ENCODE data around the gene STK11IP. TPM values are rescaled to one million over a fixed set of nuclear protein-coding genes. Genes with fewer than 3 reads are reported as not detected.
A peak's percentile ranks its signal among the peaks of the same experiment; 100 is the strongest.
"Not testable (repeated sequence)": the region's sequence is repeated elsewhere in the genome, so short reads cannot be mapped to it uniquely, and the experiment has no call there.

STK11IP gene
- total RNA-seq, 1 donor from 2014 or later, result 58.5 TPM

- intact Hi-C loops (cut with DNase I), result loop anchor here (5.0 kb wide), 1 partner anchor 100 kb away; the partner anchor contains the start of genes CHPF and TMEM198
- ATAC-seq (peak; percentile 9), DNase-seq (ENCODE audit: low spot score) (no peak)
These were observed 44.4 kb downstream of the STK11IP start for GRCh38 chr2:219642069-219642454.

- DNase-seq (ENCODE audit: low spot score) (peak; percentile 99), ATAC-seq (peak; percentile 96)
- intact Hi-C loops (cut with DNase I), result loop anchor here (5.0 kb wide), 1 partner anchor 100 kb away; the partner anchor contains the start of genes CHPF and TMEM198
These were observed 44.9 kb downstream of the STK11IP start for GRCh38 chr2:219642465-219643083.

DNA sequence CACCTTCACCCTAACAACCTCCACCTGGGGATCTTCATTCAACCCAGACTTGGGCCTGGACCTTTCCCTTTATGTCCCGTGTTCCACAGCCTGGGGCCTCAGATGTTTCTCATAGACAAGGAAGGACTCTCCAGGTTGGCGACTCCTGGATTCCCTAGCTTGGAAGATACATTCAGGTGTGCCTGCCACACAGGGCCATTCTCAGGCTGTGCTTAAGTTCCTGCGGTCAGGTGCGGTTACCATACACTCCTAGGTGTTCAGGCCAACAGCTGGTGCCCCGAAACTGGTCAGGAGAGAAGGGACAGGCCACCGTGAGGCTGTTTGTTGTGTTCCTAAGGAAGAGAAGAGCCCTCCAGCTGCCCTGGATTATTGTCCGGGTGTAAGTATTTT, 45.4 kb downstream of the STK11IP start:
- no peak for DNase-seq (ENCODE audit: low spot score)

DNA sequence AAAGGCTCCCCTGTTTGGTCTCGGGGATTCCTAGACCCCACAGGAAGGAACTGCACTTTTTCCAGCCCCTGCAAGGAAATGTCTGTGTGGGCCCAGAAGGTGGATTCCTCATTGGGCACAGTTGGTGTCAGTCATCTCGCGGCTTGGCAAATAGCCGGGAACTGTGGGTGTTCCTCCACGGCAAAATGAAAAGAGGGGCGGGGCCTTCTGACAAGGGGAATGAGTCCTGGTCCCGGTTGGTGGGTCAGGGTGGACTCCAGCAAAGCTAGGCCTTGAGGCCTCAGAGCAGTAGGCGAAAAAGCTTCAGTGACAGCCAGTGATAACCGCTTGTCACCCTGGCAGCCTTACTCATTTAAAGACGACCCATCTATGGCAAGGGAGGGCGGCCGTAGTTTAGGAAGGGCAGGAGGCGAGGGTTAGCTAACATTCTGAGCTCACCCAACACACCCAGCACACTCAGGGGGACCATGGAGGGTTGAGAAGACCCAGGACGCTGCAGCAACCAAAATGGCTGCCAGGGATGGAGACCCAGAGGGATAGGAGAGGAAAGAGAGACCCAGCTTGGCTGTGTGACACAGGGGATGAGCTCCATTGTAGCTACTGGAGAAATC, 46.2 kb downstream of the STK11IP start:
- ATAC-seq (no peak), DNase-seq (ENCODE audit: low spot score) (no peak)
- intact Hi-C loops (cut with DNase I), result loop anchor here (5.0 kb wide), 1 partner anchor 102 kb away; the partner anchor contains the start of genes CHPF and TMEM198

More for the DNA sequence above, 45.4 kb downstream of the STK11IP start:
- intact Hi-C loops (cut with DNase I), result loop anchor here (5.0 kb wide), 1 partner anchor 101 kb away; the partner anchor contains the start of genes CHPF and TMEM198
- no peak for ATAC-seq

- DNase-seq (ENCODE audit: low spot score) (no peak), ATAC-seq (no peak)
- intact Hi-C loops (cut with DNase I), result loop anchor here (5.0 kb wide), 1 partner anchor 103 kb away; the partner anchor contains the start of genes CHPF and TMEM198
These were observed 47.3 kb downstream of the STK11IP start for GRCh38 chr2:219644801-219645480.

DNA sequence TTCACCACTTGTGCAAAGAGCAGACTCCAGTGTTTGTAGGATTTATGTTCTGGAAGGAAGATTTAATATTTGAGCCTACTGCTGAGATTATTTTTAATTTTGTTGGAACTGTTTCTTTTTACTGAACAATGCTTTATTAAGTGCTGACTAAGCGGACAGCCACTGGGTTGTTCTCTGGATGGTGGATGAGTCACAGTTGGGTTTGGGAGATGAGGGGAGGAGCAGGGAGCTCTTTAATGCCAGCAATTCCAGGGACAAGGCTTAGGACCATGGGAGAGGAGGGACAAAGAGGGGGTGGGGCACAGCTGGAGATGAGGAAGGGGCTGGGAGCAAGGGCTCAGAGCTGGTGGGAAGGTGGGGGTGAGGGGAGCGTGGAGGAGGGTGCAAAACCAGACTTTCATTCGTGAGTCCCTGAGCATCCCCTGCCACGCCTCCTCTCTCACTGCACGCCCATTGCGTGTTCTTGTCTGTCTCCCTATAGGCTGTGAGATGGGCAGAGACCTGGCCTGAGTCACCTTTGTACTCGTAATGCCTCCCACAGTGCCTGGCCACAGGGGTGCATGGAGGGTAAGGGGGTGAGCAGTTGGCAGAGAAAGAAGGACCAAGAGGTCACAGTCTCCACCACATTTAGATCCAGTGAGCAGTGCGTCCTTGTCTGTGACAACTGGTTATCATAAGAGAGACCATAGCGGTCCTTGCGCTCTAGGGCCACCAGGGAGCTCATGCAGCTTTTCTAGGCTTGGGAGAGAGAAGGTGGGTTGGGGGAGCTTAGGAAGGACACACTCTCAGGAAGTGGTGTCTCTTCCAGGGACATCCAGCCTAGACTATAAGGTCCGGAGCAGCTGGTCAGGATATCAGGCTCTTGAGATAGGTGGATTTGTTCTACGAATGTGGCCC, 48.2 kb downstream of the STK11IP start:
- ATAC-seq (no peak), DNase-seq (ENCODE audit: low spot score) (no peak)
- intact Hi-C loops (cut with DNase I), result no loop called here

DNA sequence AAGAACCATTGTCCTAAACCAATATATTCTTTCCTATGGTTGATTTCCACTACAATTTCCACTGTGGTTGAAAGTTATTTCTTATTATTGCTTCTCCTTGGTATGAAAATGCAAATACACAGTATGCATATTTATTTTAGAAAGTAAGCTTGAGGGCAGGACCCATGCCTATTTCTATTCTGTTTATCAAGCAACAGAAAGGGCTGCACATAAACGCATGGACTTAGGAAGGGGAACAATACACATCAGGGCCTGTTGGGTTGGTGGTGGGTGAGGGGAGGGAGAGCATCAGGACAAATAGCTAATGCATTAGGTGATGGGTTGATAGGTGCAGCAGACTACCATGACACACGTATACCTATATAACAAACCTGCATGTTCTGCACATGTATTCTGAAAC, 50.5 kb downstream of the STK11IP start:
- ATAC-seq (no peak), DNase-seq (ENCODE audit: low spot score) (no peak)
- intact Hi-C loops (cut with DNase I), result no loop called here

DNA sequence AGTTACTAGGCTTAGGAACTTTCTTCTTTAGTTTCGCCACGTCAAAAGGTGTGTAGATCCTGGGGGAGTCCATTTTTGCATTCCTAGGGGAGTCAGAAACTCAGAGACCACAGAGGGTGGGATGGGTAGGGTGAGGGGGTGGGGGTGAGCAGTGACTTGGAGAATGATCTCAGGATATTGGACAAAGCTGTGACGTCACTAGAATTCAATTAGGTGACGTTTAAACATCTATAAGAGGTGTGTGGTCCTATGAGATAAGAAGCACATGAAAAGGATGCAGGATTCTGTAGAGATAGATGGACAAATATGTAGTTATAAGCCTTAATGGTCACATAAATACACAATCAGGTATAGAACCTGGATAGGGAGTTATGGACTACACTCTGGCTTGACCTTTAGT, 51.3 kb downstream of the STK11IP start:
- intact Hi-C loops (cut with DNase I), result no loop called here
- DNase-seq (ENCODE audit: low spot score) (no peak), ATAC-seq (no peak)

DNA sequence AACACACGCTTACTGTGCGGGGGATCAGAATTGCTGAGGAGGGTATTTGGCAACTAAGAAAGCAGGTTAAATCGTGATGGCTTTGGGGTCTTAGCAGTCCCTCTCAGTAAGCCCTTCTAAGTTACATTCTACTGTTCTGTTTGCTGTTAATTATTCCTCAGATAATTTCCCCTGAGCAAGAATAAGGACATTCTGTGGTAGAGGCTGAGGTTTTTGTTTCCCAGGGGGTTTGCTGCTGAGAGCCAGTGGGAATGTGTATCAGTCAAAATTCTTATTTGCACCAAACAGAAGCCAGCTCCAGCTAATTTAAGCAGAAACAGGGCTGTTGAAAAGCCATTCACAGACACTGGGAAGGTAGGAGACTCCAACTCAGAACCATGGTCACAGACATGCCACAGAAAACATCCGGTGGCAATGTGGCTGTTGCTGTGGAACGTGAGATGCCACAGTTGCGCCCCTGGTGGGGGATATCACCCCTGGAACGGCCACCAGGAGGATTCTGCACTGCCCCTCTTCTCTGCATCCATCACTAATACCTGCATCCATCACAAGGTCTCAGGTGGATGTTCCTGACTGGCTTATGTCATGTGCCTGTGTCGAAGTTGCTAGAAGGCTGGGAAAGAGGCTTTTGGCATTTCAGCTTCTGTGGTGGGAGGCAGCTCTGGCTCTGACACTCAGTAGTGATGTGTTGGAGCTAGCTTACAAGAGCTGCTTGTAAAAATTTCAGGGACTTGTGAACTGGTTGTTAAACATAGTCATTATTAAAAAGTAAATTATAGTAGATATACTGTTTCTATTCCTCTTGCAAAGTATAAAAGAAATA, 53.0 kb downstream of the STK11IP start:
- ATAC-seq (no peak), DNase-seq (ENCODE audit: low spot score) (no peak)
- intact Hi-C loops (cut with DNase I), result no loop called here

DNA sequence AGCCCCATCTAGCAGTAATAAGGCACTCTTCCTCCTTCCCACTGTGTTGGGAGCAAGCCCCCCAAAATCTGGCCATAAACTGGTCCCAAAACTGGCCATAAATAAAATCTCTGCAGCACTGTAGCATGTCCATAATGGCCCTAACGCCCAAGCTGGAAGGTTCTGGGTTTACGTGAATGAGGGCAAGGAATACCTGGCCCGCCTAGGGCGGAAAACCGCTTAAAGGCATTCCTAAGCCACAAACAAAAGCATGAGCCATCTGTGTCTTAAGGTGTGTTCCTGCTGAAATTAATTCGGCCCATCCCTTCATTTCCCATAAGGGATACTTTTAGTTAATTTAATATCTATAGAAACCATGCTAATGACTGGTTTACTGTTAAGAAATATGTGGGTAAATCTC, 54.0 kb downstream of the STK11IP start:
- intact Hi-C loops (cut with DNase I); ATAC-seq; DNase-seq (ENCODE audit: low spot score): not testable (repeated sequence)

- intact Hi-C loops (cut with DNase I), result no loop called here
- DNase-seq (ENCODE audit: low spot score), result no peak
- ATAC-seq, result no peak
These were observed 58.9 kb downstream of the STK11IP start for GRCh38 chr2:219656526-219656925.

GRCh38 chr2:219658196-219658846, 60.7 kb downstream of the STK11IP start:
- intact Hi-C loops (cut with DNase I), result no loop called here
- ATAC-seq (no peak), DNase-seq (ENCODE audit: low spot score) (no peak)

DNA sequence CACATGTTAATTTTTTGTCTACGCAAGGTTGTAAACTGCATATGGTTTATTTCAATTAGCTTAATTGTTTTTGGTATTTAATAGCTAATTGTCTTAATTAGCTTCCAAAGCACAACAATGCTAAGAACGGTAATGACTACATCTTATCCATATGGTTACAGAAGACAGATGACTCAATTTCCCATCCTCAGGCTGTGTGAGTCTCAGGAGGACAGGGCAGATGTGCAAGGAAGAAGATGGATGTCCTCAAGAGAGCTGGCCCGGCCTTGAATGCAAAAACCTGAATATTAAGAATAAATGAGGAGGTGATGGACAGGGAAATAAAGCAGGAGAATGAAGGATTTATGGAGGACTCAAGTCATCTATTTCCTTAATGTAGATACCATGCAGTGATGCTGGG, 61.2 kb downstream of the STK11IP start:
- no peak for DNase-seq (ENCODE audit: low spot score)
- intact Hi-C loops (cut with DNase I), result no loop called here

DNA sequence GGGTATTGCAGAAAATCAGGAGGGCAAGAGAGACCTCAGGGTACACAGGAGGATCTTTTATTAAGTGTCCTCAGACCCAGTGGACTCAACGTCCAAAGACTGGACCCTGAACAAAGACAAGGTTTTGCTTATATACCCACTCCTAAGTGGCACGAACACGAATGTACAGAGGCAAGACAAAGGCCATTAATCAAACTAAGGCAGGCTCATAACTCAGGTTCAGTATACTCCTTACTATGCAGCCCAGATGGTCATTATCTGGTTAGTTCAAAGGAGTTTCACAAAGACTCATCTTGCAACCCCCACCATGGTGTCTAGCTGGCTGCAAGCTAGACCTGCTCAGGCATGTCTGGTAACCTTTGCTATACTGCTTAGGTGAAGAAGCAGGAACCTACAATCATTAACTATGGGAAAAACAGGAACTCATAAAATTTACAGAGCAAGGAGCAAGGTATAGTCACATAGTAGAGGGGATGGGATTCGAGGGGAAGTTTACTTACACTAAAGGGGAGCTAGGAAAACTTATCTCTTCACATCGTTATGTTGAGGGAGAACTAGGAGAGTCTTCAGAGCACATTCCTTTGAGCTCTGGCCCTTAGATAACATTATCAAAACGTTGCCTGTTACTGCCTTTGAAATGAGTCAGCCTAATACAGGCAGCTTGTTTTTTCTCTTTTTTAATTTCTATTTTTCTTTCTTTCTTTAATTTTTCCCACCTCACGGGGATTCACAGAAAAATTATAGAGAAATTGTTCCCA, 63.7 kb downstream of the STK11IP start:
- intact Hi-C loops (cut with DNase I), result no loop called here
- DNase-seq (ENCODE audit: low spot score) (no peak), ATAC-seq (no peak)

More for the DNA sequence above, 61.2 kb downstream of the STK11IP start:
- ATAC-seq, result no peak

DNA sequence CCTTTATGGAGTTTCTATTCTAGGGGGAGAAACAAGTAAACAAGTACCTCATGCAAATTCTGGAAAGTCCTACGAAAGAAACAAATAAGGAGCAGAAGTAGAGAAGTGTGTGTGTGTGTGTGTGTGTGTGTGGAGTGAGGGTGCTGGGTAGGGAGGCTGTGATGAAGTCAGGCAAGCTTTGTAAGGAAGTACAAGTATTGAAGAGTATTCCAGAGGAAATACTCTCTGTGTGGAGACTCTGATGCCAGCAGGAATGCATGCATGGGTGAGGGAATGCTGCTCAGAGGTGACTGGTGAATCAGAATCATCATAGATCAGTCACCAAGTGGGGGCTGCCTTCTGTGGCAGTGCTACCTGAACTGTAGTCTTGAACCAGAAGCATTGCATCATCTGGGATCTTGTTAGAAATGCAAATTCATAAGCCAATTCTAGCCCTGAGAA, 64.3 kb downstream of the STK11IP start:
- no peak for DNase-seq (ENCODE audit: low spot score)
- intact Hi-C loops (cut with DNase I), result no loop called here
- ATAC-seq, result no peak

DNA sequence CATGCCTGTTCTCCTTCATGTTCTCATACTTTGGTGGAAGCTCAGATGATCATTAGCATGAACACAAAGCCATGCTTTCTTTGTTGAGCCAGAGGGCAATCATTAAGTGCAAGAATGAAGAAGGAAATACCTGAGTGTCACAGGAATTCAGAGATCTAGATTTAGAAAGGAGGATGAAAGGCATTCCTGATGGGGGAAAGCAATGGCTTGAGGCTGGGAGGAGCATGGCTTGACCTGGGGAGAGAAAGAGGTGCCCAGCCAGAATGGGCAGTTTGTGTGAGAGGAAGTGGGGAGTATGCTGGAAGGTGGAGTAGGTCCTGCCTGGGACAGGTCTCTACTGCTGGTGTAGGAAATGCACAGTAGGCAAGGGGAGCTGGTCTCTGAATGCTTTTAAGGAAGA, 64.9 kb downstream of the STK11IP start:
- intact Hi-C loops (cut with DNase I), result no loop called here
- DNase-seq (ENCODE audit: low spot score) (no peak), ATAC-seq (no peak)
